Tibial nerve (tissue), 3 donors: ENCODE measurements around the gene CCNI.

Experiments used
- POLR2A ChIP-seq, 2 donors: fragments of 450-650 bp; IDR thresholded peaks; one replicate each; pipeline ENCODE4 v1.6.1; 2017; ENCODE audit warnings: antibody characterized with exemption in 2 of 2, mild to moderate bottlenecking in 2 of 2, moderate library complexity in 2 of 2
- TF ChIP-seq, protein P1 (sequence below), 5 experiments: fragments of 200-600 bp in 3 of 5; fragments of 450-650 bp in 2 of 5; sonication (generic) in 3 of 5; IDR thresholded peaks; one replicate each; pipeline ENCODE4 v1.5.1; 2016 to 2019; ENCODE audit warnings: antibody characterized with exemption in 5 of 5, mild to moderate bottlenecking in 3 of 5, moderate library complexity in 2 of 5

- no peak for TF ChIP-seq POLR2A (IDR thresholded peaks at IDR 0.05)
- TF ChIP-seq, protein P1, sequence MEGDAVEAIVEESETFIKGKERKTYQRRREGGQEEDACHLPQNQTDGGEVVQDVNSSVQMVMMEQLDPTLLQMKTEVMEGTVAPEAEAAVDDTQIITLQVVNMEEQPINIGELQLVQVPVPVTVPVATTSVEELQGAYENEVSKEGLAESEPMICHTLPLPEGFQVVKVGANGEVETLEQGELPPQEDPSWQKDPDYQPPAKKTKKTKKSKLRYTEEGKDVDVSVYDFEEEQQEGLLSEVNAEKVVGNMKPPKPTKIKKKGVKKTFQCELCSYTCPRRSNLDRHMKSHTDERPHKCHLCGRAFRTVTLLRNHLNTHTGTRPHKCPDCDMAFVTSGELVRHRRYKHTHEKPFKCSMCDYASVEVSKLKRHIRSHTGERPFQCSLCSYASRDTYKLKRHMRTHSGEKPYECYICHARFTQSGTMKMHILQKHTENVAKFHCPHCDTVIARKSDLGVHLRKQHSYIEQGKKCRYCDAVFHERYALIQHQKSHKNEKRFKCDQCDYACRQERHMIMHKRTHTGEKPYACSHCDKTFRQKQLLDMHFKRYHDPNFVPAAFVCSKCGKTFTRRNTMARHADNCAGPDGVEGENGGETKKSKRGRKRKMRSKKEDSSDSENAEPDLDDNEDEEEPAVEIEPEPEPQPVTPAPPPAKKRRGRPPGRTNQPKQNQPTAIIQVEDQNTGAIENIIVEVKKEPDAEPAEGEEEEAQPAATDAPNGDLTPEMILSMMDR (IDR thresholded peaks at IDR 0.05) = no peak
Measured at GRCh38 chr4:77012726-77013125, 63.1 kb downstream of the CCNI start.
